Measurements from ENCODE around the gene RELB.
A peak's percentile ranks its signal among the peaks of the same experiment; 100 is the strongest.
"Not testable (repeated sequence)": the region's sequence is repeated elsewhere in the genome, so short reads cannot be mapped to it uniquely, and the experiment has no call there.

RELB gene

GRCh38 chr19:44986389-44986788, 14.9 kb upstream of the RELB start:
- DNase-seq (ENCODE audit: low read depth in 3 of 3), result no peak

- no peak for DNase-seq (ENCODE audit: low read depth in 3 of 3)
Measured at GRCh38 chr19:44987148-44987675, 14.1 kb upstream of the RELB start.

DNA sequence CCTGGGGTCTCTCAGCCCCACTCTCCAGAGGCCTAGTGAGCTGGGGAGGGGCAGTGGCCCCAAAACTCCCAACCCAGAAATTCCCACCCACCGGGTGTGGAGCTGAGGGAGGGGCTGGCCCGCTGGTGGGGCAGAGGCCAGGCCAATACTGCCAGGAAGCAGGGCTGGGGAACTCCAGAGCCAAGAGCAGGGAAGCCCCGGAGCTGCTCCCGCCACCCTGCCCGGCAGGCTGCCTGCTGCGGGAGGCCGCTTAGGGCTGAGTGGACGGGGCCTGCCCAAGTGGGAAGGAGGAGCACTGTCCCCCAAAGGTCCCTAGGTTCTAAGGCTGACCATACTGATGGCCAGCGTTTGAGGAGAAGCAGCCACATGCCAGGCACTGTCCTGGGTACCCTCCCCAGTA, 13.0 kb upstream of the RELB start:
- no peak for DNase-seq (ENCODE audit: low read depth in 3 of 3)

GRCh38 chr19:44988896-44989556, 12.2 kb upstream of the RELB start:
- peak; percentile 31 to 58 (median 54) for DNase-seq (ENCODE audit: low read depth in 3 of 3)

DNA sequence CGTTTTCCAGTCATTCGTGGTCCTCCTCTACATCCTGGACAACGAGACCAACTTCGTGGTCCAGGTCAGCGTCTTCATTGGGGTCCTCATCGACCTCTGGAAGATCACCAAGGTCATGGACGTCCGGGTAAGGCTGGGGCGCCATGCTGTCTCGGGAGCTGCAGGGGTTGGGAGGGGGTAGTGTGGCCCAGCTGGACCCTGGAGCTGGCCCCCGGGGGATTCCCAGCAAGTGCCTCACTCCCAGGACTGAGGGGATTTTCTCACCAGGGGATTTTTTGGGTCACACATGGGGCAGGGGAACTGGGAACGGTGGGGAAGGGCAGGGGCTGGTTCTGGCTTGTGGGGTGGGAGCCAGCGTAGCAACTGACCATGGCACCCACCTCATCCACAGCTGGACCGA, 10.8 kb upstream of the RELB start:
- no peak for DNase-seq (ENCODE audit: low read depth in 3 of 3)

GRCh38 chr19:44990966-44991365, 10.3 kb upstream of the RELB start:
- no peak for DNase-seq (ENCODE audit: low read depth in 3 of 3)

- no peak for DNase-seq (ENCODE audit: low read depth in 3 of 3)
Measured at GRCh38 chr19:44992336-44993163, 8.7 kb upstream of the RELB start.

DNA sequence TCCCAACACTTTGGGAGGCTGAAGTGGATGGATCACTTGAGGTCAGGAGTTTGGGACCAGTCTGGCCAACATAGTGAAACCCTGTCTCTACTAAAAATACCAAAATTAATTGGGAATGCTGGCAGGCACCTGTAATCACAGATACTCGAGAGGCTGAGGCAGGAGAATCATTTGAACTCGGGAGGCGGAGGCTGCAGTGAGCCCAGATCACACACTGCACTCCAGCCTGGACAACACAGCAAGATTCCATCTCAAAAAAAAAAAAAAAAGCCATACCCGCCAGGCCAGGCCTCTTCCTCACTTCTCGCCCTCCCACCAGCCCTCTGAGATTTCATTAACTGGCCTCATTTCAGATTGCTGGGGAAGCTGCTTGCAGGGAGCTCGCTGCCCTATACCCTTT, 7.7 kb upstream of the RELB start:
- no peak for DNase-seq (ENCODE audit: low read depth in 3 of 3)

- no peak for DNase-seq (ENCODE audit: low read depth in 3 of 3)
Measured at GRCh38 chr19:44993926-44994537, 7.2 kb upstream of the RELB start.

GRCh38 chr19:44998025-44998424, 3.2 kb upstream of the RELB start:
- DNase-seq (ENCODE audit: low read depth in 3 of 3), result no peak

DNA sequence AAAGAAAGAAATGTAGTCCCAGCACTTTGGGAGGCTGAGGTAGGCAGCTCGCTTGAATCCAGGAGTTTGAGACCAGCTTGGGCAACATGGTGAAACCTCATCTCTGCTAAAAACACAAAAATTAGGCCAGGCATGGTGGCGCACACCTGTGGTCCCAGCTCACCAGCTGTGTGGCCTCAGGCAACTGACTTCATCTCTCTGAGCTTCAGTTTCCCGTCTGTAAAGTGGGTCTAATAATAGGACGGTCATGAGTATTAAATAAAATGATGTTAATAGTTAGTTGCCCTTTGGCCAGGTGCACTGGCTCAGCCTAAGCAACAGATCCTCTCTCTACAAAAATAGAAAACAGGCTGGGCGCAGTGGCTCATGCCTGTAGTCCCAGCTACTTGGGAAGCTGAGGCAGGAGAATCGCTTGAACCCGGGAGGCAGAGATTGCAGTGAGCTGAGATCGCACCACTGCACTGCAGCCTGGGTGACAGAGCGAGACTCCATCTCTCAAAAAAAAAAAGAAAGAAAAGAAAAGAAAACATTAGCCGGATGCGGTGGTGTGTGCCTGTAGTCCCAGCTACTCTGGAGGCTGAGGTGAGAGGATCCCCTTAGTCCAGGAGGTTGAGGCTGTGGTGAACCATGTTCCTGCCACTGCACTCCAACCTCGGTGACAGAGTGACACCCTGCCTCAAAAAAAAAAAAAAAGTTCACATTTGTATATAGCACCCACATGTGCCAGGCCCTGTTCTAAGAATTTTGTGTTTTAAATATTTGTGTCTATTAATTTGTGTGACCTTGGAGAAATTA, 1.9 kb upstream of the RELB start:
- DNase-seq (ENCODE audit: low read depth in 3 of 3), result not testable (repeated sequence)

DNA sequence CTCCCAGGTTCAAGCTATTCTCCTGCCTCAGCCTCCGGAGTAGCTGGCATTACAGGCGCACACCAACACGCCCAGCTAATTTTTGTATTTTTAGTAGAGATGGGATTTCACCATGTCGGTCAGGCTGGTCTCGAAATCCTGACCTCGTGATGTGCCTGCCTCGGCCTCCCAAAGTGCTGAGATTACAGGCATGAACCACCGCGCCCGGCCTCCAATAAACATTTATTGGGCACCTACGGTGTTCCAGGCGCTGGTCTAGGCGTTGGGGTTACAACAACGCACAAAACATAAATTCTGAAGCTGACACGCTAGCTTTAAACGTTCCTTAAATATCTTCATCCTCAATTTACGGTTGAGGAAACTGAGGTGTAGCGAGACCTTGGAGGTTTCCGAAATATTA, 599 bp upstream of the RELB start:
- DNase-seq (ENCODE audit: low read depth in 3 of 3), result not testable (repeated sequence)

- DNase-seq (ENCODE audit: low read depth in 3 of 3), result no peak
Measured at GRCh38 chr19:45003485-45003884, 2.2 kb downstream of the RELB start.

- no peak for DNase-seq (ENCODE audit: low read depth in 3 of 3)
Measured at GRCh38 chr19:45005787-45006186, 4.5 kb downstream of the RELB start.

GRCh38 chr19:45008552-45008951, 7.3 kb downstream of the RELB start:
- DNase-seq (ENCODE audit: low read depth in 3 of 3), result no peak

- no peak for DNase-seq (ENCODE audit: low read depth in 3 of 3)
Measured at GRCh38 chr19:45009625-45010255, 8.5 kb downstream of the RELB start.

DNA sequence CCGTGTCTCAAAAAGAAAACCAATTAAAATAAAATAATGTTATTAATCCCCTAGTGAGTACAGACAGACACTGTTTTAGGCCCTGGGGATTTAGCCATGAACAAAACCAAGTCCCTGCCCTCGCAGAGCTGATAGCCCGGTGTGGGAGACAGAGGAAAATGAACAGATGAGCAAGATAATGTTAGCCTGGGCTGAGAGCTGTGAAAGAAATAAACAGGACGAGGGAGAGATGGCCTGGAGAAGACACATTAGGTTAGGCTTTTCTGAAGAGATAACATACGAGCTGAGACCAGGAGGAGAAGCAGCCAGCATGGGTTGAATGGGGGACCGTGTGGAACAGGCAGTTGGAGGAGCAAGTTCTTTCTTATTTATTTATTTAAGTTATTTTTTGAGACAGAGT, 9.0 kb downstream of the RELB start:
- DNase-seq (ENCODE audit: low read depth in 3 of 3), result no peak

DNA sequence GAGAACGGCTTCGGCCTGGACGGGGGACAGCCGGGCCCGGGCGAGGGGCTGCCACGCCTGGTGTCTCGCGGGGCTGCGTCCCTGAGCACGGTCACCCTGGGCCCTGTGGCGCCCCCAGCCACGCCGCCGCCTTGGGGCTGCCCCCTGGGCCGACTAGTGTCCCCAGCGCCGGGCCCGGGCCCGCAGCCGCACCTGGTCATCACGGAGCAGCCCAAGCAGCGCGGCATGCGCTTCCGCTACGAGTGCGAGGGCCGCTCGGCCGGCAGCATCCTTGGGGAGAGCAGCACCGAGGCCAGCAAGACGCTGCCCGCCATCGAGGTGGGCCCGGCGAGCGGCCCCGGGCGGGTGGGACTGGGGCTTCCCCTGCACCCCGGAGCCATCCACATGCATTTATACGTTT, 10.7 kb downstream of the RELB start:
- DNase-seq (ENCODE audit: low read depth in 3 of 3), result no peak

DNA sequence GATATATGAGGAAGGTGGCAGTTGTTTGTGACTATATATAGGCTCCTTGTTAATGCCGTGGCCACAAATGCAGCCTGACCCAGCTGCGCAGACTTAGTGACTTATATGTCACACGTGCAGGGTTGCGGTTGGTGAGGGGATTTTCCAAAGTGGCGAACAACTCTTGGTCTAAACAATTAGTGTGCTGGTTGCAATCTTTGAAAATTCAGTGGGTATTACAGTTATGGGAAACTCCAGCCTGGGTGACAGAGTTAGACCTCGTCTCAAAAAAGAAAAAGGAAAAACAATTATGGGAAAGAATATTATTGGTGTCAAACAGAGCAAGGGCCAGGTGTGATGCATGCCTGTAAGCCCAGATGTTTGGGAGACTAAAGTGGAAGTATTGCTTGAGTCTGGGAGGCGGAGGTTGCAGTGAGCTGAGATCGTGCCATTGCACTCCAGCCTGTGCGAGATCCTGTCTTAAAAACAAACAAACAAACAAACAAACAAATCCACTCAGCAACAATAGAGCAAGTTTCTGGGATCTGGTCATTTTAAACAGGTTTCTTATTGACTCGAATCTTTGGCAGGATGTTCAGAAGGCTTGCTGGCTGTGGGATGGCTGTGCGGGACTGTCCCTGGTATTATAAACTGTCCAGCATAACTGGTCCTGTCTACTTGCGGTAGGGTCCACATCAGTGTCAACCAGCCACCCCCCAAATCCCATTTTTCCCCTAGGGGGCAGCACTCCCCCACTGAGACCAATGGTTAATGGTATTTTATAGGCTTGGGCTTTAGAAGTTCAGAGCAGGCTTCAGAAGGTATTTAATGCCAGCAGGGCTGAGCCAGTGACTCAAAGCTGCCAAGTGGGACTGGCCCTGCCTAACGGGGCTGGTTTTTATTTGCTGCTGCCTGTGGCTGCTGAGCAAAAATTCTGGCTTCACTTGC, 15.4 kb downstream of the RELB start:
- DNase-seq (ENCODE audit: low read depth in 3 of 3), result peak; percentile 31 to 60 (median 52)

DNA sequence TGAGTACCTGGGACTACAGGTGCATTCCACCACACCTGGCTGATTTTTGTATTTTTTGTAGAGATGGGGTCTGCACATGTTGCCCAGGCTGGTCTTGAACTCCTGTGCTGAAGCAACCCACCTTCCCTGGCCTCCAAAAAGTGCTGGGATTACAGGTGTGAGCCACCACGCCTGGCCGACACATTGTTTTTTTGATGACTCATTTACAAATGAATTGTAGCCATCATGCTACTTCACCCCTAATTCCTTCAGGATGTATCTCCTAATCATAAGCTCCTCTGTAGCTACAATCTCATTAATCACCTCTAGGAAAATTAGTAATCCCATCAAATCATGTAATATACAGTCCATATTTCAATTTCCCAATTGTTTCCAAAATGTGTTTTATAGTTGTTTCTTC, 17.9 kb downstream of the RELB start:
- DNase-seq (ENCODE audit: low read depth in 3 of 3), result no peak
